GM12875 (cell line): Measurements from ENCODE around the gene SCN10A.
A peak's percentile ranks its signal among the peaks of the same experiment; 100 is the strongest.

Experiments
- H3K4me3 ChIP-seq: one replicate; pipeline ENCODE4 v1.5.1; 2011; ENCODE audit warnings: low read depth, low read length, control low read depth
- CTCF ChIP-seq: IDR thresholded peaks from 2 replicates; pipeline ENCODE4 v1.5.1; 2011; ENCODE audit warnings: low read depth, mild to moderate bottlenecking, control low read depth, inconsistent platforms, low read length, moderate library complexity, borderline replicate concordance; ENCODE audit not compliant: insufficient read depth

SCN10A gene

GRCh38 chr3:38669668-38670067 lies 146.3 kb downstream of the SCN10A start:
- H3K4me3 ChIP-seq: no peak overlapping the region
- TF ChIP-seq CTCF: no peak

- TF ChIP-seq CTCF: no peak
- H3K4me3 ChIP-seq: no peak overlapping the region
Observed at GRCh38 chr3:38662544-38662943, 153.5 kb downstream of the SCN10A start.

- no peak overlapping the region for H3K4me3 ChIP-seq
- no peak for TF ChIP-seq CTCF
Observed at GRCh38 chr3:38658841-38659240, 157.2 kb downstream of the SCN10A start.

- H3K4me3 ChIP-seq: no peak overlapping the region
- no peak for TF ChIP-seq CTCF
Observed at GRCh38 chr3:38657369-38657768, 158.6 kb downstream of the SCN10A start.

GRCh38 chr3:38655708-38656300 lies 160.2 kb downstream of the SCN10A start:
- TF ChIP-seq CTCF: peak; percentile 42; the same call in 1 of the 2 replicates
- H3K4me3 ChIP-seq: no peak overlapping the region

GRCh38 chr3:38653685-38654537 lies 162.1 kb downstream of the SCN10A start:
- no peak overlapping the region for H3K4me3 ChIP-seq
- TF ChIP-seq CTCF: no peak

- no peak for TF ChIP-seq CTCF
- no peak overlapping the region for H3K4me3 ChIP-seq
Observed at GRCh38 chr3:38652934-38653333, 163.1 kb downstream of the SCN10A start.
